Loucy (cell line): ENCODE data around the gene TMEM59L.

ENCODE experiments used
- H2AFZ ChIP-seq: fragments of 200-600 bp; sonication (generic); 2 replicates; pipeline ENCODE4 v1.6.0; 2016; ENCODE audit warnings: antibody characterized with exemption, mild to moderate bottlenecking, low read length, moderate library complexity
- H3F3A ChIP-seq: fragments of 200-600 bp; 2 replicates; pipeline ENCODE4 v1.6.0; 2016; ENCODE audit warnings: antibody characterized with exemption, low read depth, mild to moderate bottlenecking
- H3K27me3 ChIP-seq: fragments of 200-600 bp; sonication (generic); 2 replicates; pipeline ENCODE4 v1.6.1; 2014; ENCODE audit warnings: low read length, mild to moderate bottlenecking; ENCODE audit not compliant: insufficient read depth, poor library complexity, severe bottlenecking
- H3K36me3 ChIP-seq: fragments of 200-600 bp; sonication (generic); 2 replicates; pipeline ENCODE4 v1.6.1; 2016; ENCODE audit warnings: low read length; ENCODE audit not compliant: insufficient read depth
- H3K4me1 ChIP-seq: fragments of 200-600 bp; sonication (generic); 2 replicates; pipeline ENCODE4 v1.5.1; 2014; ENCODE audit warnings: low read length, mild to moderate bottlenecking; ENCODE audit not compliant: insufficient read depth, poor library complexity, severe bottlenecking
- H3K4me2 ChIP-seq: fragments of 200-600 bp; sonication (generic); 2 replicates; pipeline ENCODE4 v1.6.0; 2014; ENCODE audit warnings: antibody characterized with exemption, low read length, low read depth, mild to moderate bottlenecking; ENCODE audit not compliant: poor library complexity, severe bottlenecking
- H3K4me3 ChIP-seq: fragments of 200-600 bp; sonication (generic); 2 replicates; pipeline ENCODE4 v1.5.1; 2014; ENCODE audit warnings: low read length, mild to moderate bottlenecking, mixed read lengths; ENCODE audit not compliant: poor library complexity, severe bottlenecking
- H3K79me2 ChIP-seq: fragments of 200-600 bp; sonication (generic); 2 replicates; pipeline ENCODE4 v1.6.1; 2014; ENCODE audit warnings: low read length; ENCODE audit not compliant: insufficient read depth
- H3K9ac ChIP-seq: fragments of 200-600 bp; sonication (generic); 2 replicates; pipeline ENCODE4 v1.6.0; 2014; ENCODE audit warnings: mild to moderate bottlenecking, low read depth, low read length, moderate library complexity; ENCODE audit not compliant: poor library complexity, severe bottlenecking
- H3K9me2 ChIP-seq: fragments of 200-600 bp; sonication (generic); replicated peaks from 2 replicates; pipeline ENCODE4 v1.6.1; 2016; ENCODE audit warnings: low read depth, low read length, mixed read lengths
- H3K9me3 ChIP-seq: fragments of 200-600 bp; sonication (generic); 2 replicates; pipeline ENCODE4 v1.6.1; 2014; ENCODE audit warnings: mild to moderate bottlenecking, antibody characterized with exemption, low read length, low read depth; ENCODE audit not compliant: insufficient read depth
- H4K20me1 ChIP-seq: fragments of 200-600 bp; sonication (generic); 2 replicates; pipeline ENCODE4 v1.6.0; 2014; ENCODE audit warnings: antibody characterized with exemption, low read length, mild to moderate bottlenecking; ENCODE audit not compliant: insufficient read depth, poor library complexity, severe bottlenecking
- EZH2phosphoT487 ChIP-seq: fragments of 200-600 bp; IDR thresholded peaks from 2 replicates; pipeline ENCODE4 v1.6.1; 2018; ENCODE audit warnings: antibody characterized with exemption, mild to moderate bottlenecking, moderate library complexity, borderline replicate concordance
- TF ChIP-seq, protein P1 (sequence below): fragments of 200-600 bp; sonication (generic); conservative IDR thresholded peaks from 2 replicates; pipeline ENCODE4 v1.5.1; 2014; ENCODE audit warnings: mild to moderate bottlenecking, antibody characterized with exemption, low read length

TMEM59L gene

DNA sequence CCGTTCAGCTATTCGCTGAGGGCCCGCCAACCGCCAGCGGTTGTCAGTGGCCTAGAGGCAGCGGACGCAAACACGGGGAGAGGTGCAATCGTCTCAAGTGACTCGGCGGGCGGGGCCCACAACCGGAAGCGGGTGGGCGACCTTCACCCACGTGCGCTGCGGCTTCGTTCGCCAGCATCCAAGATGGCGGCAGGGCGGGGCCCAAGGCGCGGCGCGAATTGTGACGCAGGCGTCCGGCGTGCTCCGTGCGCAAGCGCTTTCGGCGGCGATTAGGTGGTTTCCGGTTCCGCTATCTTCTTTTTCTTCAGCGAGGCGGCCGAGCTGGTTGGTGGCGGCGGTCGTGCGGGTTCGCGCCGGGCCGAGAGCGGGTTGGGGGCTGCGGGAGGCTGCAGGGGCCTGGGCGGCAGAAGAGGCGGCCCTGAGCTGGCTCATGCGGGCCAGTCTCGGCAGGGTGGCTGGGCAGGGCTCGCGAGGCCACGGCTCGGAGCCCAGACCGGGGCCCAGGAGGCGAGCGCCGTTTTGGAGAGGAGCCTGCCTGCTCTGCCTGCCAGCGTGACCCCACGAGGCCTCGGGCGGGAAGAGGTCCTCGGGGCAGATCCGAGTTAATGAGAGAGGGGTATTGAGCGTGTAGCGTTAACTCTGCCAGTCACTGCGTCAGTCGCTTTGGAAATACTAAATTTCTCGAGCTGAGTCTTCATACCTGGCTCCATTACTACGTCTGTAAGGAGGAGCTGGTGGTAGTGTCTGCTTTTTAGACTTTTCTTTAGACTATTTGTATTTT, 40.9 kb upstream of the TMEM59L start, which contains the start of gene UBA52:
UBA52 (plus strand) TSS at position 294 of the 781 bp plus-strand sequence. CDS start 1,444 bp downstream, outside the sequence.
- Histone ChIP-seq H4K20me1 (peaks cover 21% of the 10 kb centered on the region), H3K9me3 (no peaks in the 10 kb centered on the region), H3K4me1 (peaks cover 19% of the 10 kb centered on the region), H3K4me2 (peak within 1 kb of the TSS; percentile 96), H3K4me3 (peak within 1 kb of the TSS; percentile 88), H3K9ac (peak within 1 kb of the TSS; percentile 88), H3K9me2 (no peaks in the 10 kb centered on the region), H3K27me3 (no peaks in the 10 kb centered on the region), H3F3A (peaks cover 3% of the 10 kb centered on the region; the same call in 1 of the 2 replicates), H2AFZ (peak within 1 kb of the TSS; percentile 78), H3K79me2 (peaks cover 37% of the 10 kb centered on the region), H3K36me3 (peaks cover 43% of the 10 kb centered on the region; the same call in 1 of the 2 replicates)
- no peak for TF ChIP-seq EZH2phosphoT487
- TF ChIP-seq, protein P1, sequence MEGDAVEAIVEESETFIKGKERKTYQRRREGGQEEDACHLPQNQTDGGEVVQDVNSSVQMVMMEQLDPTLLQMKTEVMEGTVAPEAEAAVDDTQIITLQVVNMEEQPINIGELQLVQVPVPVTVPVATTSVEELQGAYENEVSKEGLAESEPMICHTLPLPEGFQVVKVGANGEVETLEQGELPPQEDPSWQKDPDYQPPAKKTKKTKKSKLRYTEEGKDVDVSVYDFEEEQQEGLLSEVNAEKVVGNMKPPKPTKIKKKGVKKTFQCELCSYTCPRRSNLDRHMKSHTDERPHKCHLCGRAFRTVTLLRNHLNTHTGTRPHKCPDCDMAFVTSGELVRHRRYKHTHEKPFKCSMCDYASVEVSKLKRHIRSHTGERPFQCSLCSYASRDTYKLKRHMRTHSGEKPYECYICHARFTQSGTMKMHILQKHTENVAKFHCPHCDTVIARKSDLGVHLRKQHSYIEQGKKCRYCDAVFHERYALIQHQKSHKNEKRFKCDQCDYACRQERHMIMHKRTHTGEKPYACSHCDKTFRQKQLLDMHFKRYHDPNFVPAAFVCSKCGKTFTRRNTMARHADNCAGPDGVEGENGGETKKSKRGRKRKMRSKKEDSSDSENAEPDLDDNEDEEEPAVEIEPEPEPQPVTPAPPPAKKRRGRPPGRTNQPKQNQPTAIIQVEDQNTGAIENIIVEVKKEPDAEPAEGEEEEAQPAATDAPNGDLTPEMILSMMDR, result no peak

DNA sequence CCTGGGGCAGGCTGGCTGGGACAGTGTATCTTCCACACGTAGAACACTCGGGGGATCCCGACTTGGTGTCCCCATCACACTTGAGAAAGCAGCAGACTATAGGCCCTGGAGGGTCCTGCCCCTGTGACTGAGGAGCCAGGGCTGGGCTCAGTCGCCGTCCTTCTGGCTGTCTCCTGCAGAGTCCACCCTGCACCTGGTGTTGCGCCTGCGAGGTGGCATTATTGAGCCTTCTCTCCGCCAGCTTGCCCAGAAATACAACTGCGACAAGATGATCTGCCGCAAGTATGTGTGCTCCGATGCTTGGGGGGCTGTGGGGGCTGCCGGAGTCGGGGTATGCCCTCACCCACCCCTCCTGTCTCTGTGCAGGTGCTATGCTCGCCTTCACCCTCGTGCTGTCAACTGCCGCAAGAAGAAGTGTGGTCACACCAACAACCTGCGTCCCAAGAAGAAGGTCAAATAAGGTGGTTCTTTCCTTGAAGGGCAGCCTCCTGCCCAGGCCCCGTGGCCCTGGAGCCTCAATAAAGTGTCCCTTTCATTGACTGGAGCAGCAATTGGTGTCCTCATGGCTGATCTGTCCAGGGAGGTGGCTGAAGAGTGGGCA, 37.9 kb upstream of the TMEM59L start:
- H3K9ac ChIP-seq, result no peak overlapping the region
- H3K4me1 ChIP-seq, result peaks cover 19% of the 10 kb centered on the region
- peaks cover 3% of the 10 kb centered on the region; the same call in 1 of the 2 replicates for H3F3A ChIP-seq
- no peaks in the 10 kb centered on the region for H3K9me3 ChIP-seq
- TF ChIP-seq, protein P1, result no peak
- TF ChIP-seq EZH2phosphoT487, result no peak
- H3K79me2 ChIP-seq, result peaks cover 37% of the 10 kb centered on the region
- peaks cover 21% of the 10 kb centered on the region for H4K20me1 ChIP-seq
- no peak overlapping the region for H3K4me2 ChIP-seq
- no peaks in the 10 kb centered on the region for H3K27me3 ChIP-seq
- H3K4me3 ChIP-seq, result no peak overlapping the region
- H3K36me3 ChIP-seq, result peaks cover 17% of the 10 kb centered on the region; the same call in 1 of the 2 replicates
- H3K9me2 ChIP-seq, result no peaks in the 10 kb centered on the region
- H2AFZ ChIP-seq, result no peak overlapping the region

DNA sequence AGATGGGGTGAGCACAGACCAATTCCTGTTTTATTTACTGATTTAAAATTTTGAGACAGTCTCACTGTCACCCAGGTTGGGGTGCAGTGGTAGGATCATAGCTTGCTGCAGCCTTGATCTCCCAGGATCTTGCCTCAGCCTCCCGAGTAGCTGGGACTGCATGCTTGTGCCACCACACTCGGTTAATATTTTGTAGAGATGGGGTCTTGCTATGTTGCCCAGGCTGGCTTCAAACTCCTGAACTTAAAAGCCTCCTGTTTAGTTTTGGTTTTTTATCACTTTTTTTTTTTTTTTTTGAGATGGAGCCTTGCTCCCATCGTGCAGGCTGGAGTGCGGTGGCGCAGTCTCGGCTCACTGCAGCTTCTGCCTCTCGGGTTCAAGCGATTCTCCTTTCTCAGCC, 36.3 kb upstream of the TMEM59L start:
- Histone ChIP-seq H3K36me3 (peaks cover 17% of the 10 kb centered on the region; the same call in 1 of the 2 replicates), H3K9me2 (no peaks in the 10 kb centered on the region), H3K4me2 (no peak overlapping the region), H3K9me3 (no peaks in the 10 kb centered on the region), H3K9ac (no peak overlapping the region), H2AFZ (no peak overlapping the region), H4K20me1 (peaks cover 21% of the 10 kb centered on the region), H3K4me3 (no peak overlapping the region), H3F3A (peaks cover under 1% of the 10 kb centered on the region; the same call in 1 of the 2 replicates), H3K79me2 (peaks cover 37% of the 10 kb centered on the region), H3K4me1 (peaks cover 15% of the 10 kb centered on the region), H3K27me3 (no peaks in the 10 kb centered on the region)
- no peak for TF ChIP-seq EZH2phosphoT487
- TF ChIP-seq, protein P1, result no peak
